NT2/D1 (cell line): ENCODE measurements around the gene PAPPA2.

Experiments used
- SUZ12 ChIP-seq: IDR thresholded peaks from 2 replicates; pipeline ENCODE4 v1.6.1; 2011; ENCODE audit not compliant: insufficient read length, insufficient read depth; ENCODE audit errors: extremely low read depth
- YY1 ChIP-seq: IDR thresholded peaks from 2 replicates; pipeline ENCODE4 v1.6.1; 2011; ENCODE audit not compliant: insufficient read length, insufficient read depth
- ZNF274 ChIP-seq: IDR thresholded peaks from 2 replicates; pipeline ENCODE4 v1.6.1; 2011; ENCODE audit warnings: mild to moderate bottlenecking, low read depth, low read length

GRCh38 chr1:176770066-176770465 is 307.1 kb downstream of the PAPPA2 start:
- TF ChIP-seq SUZ12 (no peak), ZNF274 (no peak), YY1 (no peak)
